ENCODE results near the gene ADCYAP1R1.

The ADCYAP1R1 gene

DNA sequence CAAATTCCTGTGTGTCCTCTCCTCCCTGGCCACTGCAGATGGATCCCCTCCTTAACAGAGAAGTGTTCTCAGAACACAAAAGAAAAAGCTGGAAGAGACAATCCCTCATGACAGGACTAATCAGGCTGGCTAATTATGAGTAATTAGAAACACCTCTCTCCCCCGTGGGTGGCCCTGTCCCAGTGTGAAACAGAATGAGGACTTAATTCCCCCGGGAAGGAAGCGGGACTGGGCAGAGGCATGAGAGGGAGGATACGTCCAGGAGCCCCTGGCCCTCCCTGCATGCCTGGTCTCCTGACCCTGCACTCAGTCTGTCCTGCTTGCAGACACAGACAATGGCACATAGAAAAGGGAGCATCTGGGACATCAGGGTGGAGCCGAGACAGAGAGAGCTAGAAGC, 7.6 kb upstream of the ADCYAP1R1 start:
- no peak for DNase-seq

DNA sequence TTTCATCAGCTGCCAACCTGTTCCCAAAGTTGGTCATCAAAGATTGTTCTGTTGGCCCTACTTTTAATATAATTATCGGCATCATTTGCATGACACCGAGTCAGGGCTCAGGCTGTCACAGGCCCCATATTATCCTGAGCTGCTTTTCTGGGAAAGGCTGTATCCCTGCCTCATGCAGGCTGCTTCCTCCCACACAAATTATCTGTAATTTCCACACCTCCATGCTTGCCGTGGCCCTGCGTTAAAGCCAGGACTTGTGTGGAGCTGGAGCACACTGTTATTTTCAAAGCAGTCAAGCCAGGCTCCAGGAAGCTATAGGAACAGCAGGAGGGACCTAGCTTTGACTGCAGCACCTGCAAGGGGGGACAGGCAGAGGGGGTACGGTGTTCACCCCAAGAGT, 5.4 kb upstream of the ADCYAP1R1 start:
- no peak for DNase-seq

DNA sequence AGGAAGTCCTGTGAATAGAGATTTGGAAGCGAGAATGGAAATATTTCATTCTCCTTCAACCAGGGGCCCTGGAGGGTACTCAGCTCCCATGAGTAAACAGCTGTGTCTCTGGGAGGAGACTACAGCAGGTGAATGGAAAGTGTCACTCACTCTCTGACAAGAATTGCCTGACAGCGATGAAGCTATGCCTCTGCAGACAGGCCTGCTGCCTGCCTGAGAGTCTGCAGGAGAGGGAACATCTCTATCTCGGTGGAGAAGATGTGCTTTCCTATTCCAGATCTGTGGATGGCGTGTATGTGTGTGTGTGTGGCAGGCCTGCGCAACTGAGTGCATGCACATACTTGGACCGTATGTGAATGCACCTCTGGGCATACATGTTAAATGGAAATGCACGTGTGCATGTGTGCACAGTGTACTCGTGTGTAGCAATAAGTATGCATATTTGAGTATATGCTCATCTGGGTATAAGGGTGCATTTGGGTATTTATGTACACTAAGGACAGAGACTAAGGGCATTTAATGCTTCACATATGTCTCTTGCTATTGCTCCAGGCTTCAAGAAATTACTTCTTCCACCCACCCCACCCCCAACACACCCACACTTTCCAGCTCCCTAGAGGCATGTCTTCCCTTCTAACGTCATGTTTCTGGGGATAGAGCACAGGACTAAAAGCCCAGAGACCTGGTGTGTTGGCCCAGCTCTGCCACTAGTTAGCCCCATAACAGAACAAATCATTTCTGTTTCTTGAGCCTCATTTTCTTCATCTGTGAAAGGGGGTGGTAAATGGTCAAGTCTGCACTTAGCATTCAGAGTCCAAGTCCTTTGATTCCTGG, 4.6 kb upstream of the ADCYAP1R1 start:
- no peak for DNase-seq

DNA sequence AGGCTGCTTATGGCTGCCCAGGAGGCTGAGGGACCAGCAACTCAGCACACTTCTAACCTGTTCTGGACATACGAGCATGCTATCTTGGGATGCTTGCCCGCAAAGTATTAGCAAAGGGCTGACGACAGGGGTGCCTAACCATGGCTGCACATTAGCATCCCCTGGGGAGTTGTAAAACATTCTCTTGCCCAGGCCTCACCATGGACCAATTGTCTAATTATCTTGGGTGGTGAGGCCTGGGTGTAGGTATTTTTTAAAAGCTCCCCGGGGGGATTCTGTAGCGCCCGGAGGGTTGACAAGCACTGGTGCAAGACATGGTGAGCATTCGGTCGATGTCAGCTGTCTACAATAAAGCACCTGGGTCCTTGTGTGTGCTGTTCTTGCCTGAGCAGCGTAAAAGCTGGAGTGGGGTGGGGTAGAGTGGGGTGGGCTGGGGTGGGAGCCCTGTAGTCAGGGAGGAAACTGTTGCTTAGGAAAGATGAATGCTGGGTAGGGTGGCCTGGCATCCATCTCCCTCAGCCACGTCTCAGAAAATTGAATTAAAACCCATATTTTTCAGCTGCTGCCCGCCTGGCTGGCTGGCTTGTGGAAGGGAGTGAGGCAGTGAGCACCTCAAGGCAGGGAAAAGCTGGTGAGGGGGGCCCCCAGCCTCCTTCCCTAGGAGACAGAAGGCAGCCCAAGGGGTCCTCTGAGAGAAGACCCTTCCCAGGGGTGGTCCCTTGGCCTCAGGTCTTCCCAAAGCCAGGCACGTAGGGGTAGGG, 2.9 kb upstream of the ADCYAP1R1 start:
- DNase-seq = no peak

DNA sequence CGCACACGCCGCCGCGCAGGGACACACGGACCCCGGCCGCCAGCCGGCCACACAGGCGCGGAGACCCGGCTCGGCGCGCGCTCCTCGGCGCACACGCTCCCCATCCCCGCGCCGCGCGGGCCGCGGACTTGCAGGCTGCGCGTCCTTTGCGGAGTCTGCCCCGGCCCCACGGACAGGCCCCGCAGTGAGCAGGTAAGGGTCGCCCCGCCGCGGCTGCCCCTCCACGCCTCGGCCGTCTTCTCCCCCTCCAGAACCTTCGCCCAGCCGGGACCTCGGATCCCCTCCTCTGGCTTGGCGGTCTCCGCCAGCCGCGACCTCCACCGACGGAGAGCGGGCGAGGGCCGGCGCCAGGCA, 356 bp downstream of the ADCYAP1R1 start:
- no peak for DNase-seq

- DNase-seq = no peak
Observed at GRCh38 chr7:31052841-31053601, 913 bp downstream of the ADCYAP1R1 start.

DNA sequence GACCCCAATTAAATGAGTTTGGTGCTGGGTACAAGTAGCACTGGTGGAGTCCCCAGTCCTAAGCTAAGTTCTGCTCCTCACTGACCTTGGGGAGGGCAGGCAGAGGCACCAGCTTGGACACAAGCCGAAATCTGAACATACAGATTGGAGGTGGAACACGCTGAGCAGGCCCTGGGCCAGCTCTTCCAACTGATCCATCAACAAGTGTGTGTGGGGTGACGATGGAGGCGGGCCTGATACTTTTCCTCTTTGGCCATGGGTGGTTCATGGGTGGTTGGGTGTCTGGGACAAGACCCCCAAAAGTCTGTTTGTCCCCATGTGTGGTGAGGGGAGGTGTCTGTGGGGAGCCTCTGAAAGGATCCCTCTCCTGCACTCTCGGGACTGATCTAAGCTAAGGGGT, 1.9 kb downstream of the ADCYAP1R1 start:
- no peak for DNase-seq

DNA sequence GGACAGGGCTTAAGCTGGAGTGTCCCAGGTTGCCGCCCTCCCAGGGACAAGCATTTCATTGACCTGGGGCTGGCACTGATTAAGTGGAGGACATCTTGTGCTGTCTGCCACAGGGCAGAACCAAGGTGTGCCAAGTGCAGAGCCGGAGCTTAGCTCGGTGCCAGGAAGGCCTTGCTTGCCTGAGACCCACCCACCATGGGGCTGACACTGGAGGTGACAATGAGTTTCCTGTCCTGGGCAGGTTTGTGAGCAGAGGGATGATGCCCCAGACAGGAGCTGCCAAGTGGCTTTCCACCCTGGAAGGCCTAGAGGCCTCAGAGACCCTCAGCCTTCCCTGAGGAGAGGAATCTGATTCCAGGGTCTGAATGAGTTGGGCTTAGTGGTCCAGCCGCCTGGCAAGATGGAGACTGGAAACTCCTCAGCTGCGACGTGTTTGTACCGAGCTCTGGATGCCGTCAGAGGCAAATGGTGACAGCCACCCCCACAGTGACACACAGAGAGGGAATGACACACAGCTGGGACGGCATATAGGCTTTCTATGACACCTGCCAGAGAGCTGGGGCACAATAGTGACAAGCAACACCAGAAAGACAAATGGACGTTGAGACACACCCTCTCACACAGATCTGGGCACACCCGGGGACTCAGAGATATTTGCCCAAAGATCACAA, 2.6 kb downstream of the ADCYAP1R1 start:
- no peak for DNase-seq

GRCh38 chr7:31055471-31055870, 3.4 kb downstream of the ADCYAP1R1 start:
- DNase-seq = no peak

GRCh38 chr7:31056775-31057346, 4.8 kb downstream of the ADCYAP1R1 start:
- no peak for DNase-seq

DNA sequence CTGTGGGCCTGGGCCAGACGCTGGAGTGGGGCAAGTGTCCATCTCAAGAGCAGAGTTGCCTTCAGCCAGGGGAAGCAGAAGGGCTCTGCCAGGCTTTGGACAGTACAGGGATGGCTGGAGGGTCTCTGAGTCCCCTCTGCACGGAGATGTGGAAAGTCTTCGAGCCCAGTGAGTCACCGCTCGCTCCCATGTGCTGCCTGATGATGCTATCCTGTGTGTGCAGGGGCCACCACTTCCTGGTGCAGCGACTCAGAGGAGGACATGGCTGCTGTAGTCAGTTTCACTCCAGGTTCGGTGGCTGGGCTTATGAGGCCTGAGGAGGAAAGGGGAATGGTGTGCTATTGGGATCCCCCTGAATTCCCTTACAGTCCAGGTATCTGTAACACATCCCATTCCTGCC, 6.0 kb downstream of the ADCYAP1R1 start:
- DNase-seq = no peak

- DNase-seq = no peak
Observed at GRCh38 chr7:31058688-31059087, 6.6 kb downstream of the ADCYAP1R1 start.

GRCh38 chr7:31059551-31059950, 7.4 kb downstream of the ADCYAP1R1 start:
- DNase-seq = no peak

GRCh38 chr7:31061185-31061584, 9.1 kb downstream of the ADCYAP1R1 start:
- no peak for DNase-seq

GRCh38 chr7:31062746-31063435, 10.8 kb downstream of the ADCYAP1R1 start:
- DNase-seq = no peak

DNA sequence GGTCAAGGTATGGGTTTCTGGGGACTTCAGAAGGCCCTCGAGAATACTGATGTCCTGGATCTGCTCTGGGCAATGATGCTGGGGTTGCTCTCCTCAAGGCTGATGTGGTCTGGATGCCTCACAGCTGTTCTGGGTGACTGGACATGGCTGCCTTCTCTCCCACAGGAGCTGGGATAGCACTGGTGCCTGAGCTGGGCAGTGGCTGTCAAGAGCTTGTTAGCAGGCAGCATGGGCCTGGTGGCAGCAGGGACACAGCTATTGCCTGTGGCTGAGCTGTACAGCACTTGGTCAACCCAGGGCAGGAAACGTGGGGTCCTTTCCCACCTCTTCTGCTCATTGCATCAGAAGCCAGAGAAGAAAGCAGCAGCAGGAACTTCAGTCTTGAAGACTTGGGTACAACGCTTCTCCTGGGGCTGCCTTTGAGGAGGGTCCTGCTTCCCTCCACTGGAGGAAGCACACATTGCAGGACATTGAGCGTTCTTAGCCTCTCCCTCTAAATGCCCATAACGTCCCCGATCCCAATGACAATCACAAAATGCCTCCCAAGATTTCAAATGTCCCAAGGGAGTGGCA, 13.0 kb downstream of the ADCYAP1R1 start:
- DNase-seq = no peak

DNA sequence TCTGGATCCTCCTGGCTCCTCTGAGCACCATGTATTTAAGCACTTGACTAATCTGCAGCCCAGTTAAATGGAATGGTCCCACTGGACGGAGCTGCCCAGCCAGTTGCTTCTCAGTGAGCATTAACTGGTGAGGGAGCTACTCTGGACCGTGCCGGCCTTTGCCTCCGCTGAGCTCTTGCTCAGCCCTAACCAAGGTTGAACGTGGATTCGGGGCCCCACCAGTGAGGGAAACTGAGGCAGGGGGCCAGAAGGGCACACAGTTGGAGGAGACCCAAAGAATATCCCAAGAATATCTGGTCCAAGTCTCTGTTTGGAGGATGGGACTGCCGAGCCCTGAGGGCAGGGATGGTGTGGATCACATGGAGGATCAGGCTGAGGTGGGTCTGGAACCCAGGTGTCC, 13.7 kb downstream of the ADCYAP1R1 start:
- no peak for DNase-seq

DNA sequence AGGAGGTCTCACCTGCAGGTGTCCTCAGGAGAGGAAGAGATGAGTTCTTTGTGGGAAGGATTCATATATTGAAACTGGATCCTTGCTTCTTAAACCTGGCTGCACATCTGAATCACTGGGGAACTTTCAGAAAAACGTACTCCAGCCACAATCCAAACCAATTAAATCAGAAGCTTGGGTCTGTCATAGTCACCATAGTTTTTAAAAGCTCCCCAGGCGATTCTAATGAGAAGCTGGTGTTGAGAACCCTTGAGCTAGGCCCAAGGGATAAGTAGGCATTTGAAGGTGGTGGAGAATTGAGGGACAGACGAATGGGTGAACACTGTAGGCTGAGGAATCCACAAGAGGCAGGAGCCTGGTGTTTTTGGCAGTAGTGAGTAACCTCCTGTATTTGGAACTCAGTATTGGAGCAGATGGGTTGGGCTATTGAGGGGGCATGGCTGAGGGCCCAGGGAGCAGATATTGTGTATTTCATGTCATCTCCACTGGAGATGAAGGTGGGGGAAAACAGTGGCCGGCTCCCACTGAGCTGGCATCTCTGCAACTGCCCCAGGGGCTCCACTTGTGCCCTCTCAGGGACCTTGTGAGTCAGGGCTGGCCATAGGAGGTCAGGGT, 14.5 kb downstream of the ADCYAP1R1 start:
- no peak for DNase-seq

GRCh38 chr7:31067491-31067890, 15.4 kb downstream of the ADCYAP1R1 start:
- no peak for DNase-seq

DNA sequence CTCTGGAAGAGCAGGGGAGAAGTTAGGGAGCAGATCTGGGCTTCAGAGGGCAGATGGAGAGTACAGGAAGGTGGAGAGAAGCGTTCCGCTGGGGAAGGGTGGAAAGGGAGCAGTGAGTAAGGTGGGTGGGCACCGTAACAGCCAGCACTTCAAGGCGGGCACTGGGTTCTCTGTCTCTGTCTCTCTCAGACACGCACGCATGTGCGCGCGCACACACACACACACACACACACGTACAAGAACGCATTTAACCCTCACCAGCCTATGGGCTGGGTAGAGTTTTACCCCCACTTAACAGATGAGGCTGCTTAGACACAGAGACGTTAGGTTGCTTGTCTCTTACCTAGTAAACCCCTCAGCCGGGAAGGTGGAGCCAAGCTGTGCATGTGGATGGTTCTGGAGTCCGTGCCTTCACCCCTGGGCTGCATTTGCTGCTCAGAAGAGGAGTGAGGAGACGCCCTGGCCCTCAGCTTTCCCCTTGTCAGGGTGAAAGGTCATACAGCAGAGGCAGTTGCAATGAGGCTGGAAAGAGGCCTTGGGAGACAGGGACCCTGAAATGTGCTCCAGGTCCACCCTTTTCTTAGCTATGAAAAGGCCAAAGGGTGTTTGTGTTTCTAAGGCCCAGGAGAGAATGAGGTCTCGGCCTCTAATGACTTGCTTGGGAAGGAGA, 16.0 kb downstream of the ADCYAP1R1 start:
- no peak for DNase-seq

Data from stimulated activated CD4-positive, alpha-beta T cell treated with anti-CD3 and anti-CD28 coated beads, Interleukin-2, amount 100 ng/mL, for 48 hours (primary cell).